Measurements from ENCODE around the gene USP54. TPM values are rescaled to one million over a fixed set of nuclear protein-coding genes. Genes with fewer than 3 reads are reported as not detected.

The USP54 gene
- total and polyA plus RNA-seq, 4 donors, result 1.3 to 10.4 (median 6.3) TPM

- DNase-seq (ENCODE audit: low spot score), result peak; percentile 96
- H3K36me3 ChIP-seq (ENCODE audit: control insufficient read depth in 4 of 4, insufficient read depth in 3 of 4, low read depth in 1 of 4, low read length in 3 of 4), result no peaks in the 10 kb centered on the region
- peak within 1 kb of the TSS; percentile 85 to 98 for H3K27ac ChIP-seq (ENCODE audit: low read depth in 1 of 2, low read length in 2 of 2)
- no peaks in the 10 kb centered on the region for H3K27me3 ChIP-seq (ENCODE audit: control insufficient read depth in 4 of 4, insufficient read depth in 4 of 4, low read length in 3 of 4)
- no peaks in the 10 kb centered on the region for H3K9me3 ChIP-seq (ENCODE audit: control insufficient read depth in 4 of 4, low read length in 3 of 4)
- peak within 1 kb of the TSS; percentile 44 to 71 for H3K9ac ChIP-seq (ENCODE audit: low read depth in 1 of 2, low read length in 2 of 2)
- H3K4me1 ChIP-seq (ENCODE audit: control insufficient read depth in 4 of 4, insufficient read depth in 4 of 4, low read length in 3 of 4), result peaks cover 8 to 24% (median 12%) of the 10 kb centered on the region in 4 donors
- TF ChIP-seq SP1 (IDR thresholded peaks at IDR 0.05) (peak; percentile 43), TAF1 (conservative IDR thresholded peaks at IDR 0.05) (no peak), CTCF (IDR thresholded peaks at IDR 0.05; ENCODE audit: low read depth, low read length, missing input control) (no peak), ATF3 (IDR thresholded peaks at IDR 0.05) (no peak), RXRA (IDR thresholded peaks at IDR 0.05) (peak in 1 of 2 donors; percentile 17), YY1 (IDR thresholded peaks at IDR 0.05) (peak; percentile 96), GABPA (IDR thresholded peaks at IDR 0.05 in 1 of 2, conservative IDR thresholded peaks at IDR 0.05 in 1 of 2) (peak in 1 of 2 donors; percentile 45), RAD21 (IDR thresholded peaks at IDR 0.05) (no peak), NR2F2 (IDR thresholded peaks at IDR 0.05) (no peak), EGR1 (IDR thresholded peaks at IDR 0.05; ENCODE audit: low read depth in 2 of 2) (peak; percentile 95 to 98), JUND (IDR thresholded peaks at IDR 0.05) (no peak), REST (IDR thresholded peaks at IDR 0.05) (no peak), FOXA1 (IDR thresholded peaks at IDR 0.05) (peak; percentile 50), HNF4A (conservative IDR thresholded peaks at IDR 0.05) (no peak), FOXA2 (IDR thresholded peaks at IDR 0.05) (no peak), HNF4G (IDR thresholded peaks at IDR 0.05) (no peak)
- TF ChIP-seq, protein P1, sequence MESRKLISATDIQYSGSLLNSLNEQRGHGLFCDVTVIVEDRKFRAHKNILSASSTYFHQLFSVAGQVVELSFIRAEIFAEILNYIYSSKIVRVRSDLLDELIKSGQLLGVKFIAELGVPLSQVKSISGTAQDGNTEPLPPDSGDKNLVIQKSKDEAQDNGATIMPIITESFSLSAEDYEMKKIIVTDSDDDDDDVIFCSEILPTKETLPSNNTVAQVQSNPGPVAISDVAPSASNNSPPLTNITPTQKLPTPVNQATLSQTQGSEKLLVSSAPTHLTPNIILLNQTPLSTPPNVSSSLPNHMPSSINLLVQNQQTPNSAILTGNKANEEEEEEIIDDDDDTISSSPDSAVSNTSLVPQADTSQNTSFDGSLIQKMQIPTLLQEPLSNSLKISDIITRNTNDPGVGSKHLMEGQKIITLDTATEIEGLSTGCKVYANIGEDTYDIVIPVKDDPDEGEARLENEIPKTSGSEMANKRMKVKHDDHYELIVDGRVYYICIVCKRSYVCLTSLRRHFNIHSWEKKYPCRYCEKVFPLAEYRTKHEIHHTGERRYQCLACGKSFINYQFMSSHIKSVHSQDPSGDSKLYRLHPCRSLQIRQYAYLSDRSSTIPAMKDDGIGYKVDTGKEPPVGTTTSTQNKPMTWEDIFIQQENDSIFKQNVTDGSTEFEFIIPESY (IDR thresholded peaks at IDR 0.05), result peak; percentile 78
- TF ChIP-seq, protein P2, sequence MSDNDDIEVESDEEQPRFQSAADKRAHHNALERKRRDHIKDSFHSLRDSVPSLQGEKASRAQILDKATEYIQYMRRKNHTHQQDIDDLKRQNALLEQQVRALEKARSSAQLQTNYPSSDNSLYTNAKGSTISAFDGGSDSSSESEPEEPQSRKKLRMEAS (IDR thresholded peaks at IDR 0.05), result peak; percentile 44
- H3K4me3 ChIP-seq (ENCODE audit: low read depth in 1 of 3, low read length in 3 of 3), result peak within 1 kb of the TSS; percentile 80 to 98 (median 89)
- 7% methylated on average over 28 of the region's 28 CpGs for WGBS
Observed at GRCh38 chr10:73495884-73496674, 95.1 kb downstream of the USP54 start, which contains the start of gene PPP3CB. TSS of gene PPP3CB (minus strand) at chr10:73496024. CDS start at chr10:73495889, 135 bp downstream.

All from liver (tissue), 9 donors.